G401 (cell line): ENCODE results near the gene FLRT3. TPM values are rescaled to one million over a fixed set of nuclear protein-coding genes. Genes with fewer than 3 reads are reported as not detected.

Source experiments
- DNase-seq: peaks from one replicate; pipeline ENCODE4 v3.0.0-alpha.2; 2015; ENCODE audit warnings: low spot score
- in situ Hi-C: cut with HindIII; loops from 2 replicates; pipeline ENCODE4 v1.10.0; 2016; ENCODE audit warnings: low sequenced_read_pairs, mixed read lengths
- total RNA-seq: library from RNA; depleted of rRNA; stranded (reverse); fragments of >200 nt; shearing (Covaris generic); gene quantifications from 2 replicates; pipeline ENCODE4 v1.2.3, GENCODE V29; 2014

FLRT3 gene
- total RNA-seq, 1 experiment from 2014 or later: not detected

DNA sequence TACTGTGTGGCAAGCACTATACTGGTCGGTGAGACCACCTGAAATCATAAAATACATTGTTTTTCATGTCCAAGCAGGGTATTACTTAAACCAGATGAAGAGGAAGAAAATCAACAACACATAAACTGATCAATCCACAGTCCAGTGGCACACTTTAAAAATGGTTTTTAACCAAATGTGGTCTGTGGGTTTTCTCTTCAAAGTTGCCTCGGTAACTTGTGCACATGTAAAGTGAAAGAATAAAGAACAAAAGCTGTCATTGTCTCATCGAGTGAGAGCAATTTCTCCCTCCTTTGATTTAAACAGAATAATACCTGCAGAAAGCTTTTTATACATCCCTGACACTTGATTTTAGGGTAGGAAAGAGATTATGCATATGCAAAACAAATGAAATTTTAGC is 3.7 kb downstream of the FLRT3 start:
- in situ Hi-C loops: no loop called here
- peak; percentile 45 for DNase-seq

DNA sequence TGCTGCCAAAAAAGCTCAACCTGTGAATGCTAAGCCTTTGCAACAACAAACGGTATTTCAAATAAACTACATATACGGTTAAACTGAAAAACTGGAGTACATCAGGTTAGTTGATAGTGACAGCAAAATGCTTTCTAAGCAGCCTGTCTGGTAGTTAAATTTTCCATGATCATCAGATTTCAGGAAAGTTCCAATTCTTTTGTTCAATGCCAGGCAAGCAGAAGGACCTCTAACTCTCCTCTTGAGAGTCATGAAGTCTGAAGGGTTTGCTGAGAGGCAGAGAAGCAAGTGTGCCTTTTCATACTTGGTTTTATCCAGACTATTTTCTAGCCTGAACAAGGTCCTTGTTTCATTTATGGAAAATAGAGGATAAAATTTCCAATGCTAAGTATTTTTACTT is 4.5 kb downstream of the FLRT3 start:
- in situ Hi-C loops: no loop called here
- peak; percentile 67 for DNase-seq

DNA sequence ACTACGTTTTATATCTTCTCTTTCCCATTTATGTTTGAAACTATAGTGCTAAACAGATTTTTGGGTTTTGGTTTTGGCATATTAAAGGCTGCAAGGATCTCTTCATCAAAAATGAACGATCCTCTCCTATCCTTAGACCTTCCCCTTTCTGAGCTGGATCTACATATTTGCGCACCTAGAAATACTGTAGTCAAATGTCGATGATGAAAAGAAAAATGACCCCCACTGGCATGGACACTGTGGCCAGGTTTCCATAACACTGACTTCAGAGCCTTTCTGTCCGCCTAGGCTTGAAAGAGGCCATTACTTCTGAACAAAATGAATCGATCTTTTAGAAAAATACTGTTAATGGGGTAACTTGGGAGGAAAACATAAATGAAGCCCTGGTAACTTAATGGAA is 5.8 kb downstream of the FLRT3 start:
- in situ Hi-C loops: no loop called here
- peak; percentile 83 for DNase-seq

DNA sequence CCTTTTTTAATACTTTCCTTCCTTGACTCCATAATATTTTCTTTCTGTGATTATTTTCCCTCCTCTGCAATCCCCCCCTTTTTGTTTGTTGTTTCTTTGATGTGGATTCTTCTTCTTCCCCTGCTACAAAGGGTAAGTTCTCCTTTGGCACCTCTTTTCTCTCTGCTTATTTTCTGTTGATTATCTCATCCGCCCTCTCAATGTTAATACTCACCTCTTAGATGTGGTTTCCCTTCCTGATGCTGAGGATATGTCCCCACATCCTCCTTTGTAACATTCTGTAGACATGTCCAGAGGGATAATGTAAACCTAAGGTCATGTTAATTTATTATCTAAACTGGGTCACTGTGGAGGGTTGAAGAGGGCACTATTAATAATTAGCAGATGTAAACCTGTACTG is 17.7 kb downstream of the FLRT3 start:
- DNase-seq: no peak
- in situ Hi-C loops: no loop called here

DNA sequence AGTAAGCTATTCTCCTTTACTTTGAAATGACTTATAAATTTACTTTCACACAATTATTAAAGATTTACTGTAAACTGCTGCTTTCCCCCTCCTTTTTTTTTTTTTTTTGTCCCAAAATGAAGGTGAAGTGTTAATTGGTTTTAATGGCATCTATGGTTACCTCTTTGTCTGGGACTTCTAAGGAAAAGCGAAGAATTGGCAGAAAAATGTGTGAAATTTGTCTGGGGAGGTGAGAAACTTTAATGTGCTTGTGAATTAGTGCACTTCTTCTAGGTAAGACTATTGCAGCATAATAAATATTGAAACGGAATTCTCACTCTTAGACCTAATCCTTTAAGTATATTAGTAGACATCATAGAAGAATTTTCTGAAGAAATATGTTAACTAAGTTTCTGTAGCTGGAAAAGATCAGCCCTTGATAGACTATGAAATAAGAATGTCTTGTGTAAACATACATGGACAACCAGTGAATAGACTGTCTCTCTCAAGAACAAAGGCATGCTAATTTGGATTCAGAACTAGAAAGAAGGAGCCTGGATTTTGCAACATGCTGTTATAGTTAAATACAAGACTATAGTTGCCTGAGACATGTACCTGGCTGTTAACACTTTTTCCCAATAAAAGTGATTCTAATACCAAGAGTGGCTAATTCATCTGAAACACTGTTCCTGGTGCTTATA is 23.9 kb downstream of the FLRT3 start:
- DNase-seq: no peak
- in situ Hi-C loops: no loop called here

DNA sequence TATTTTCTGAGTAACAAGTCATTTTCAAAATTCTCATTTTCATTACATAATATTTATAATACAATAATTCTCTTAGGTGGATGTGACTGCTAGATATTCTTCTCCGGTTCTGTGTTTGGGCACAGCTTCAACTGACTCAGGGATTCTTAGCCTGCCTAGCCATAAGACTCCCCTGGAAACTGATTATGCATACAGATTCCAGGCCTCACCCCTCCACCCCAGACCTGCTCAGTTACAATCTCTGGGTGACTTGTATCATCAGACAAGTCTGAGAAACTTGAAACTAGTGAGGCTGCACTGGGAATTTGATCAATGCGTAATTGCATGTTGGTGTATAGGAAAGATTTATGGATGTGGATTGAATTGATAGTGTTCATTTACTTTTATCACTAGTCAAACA is 25.4 kb downstream of the FLRT3 start:
- in situ Hi-C loops: no loop called here
- DNase-seq: no peak

DNA sequence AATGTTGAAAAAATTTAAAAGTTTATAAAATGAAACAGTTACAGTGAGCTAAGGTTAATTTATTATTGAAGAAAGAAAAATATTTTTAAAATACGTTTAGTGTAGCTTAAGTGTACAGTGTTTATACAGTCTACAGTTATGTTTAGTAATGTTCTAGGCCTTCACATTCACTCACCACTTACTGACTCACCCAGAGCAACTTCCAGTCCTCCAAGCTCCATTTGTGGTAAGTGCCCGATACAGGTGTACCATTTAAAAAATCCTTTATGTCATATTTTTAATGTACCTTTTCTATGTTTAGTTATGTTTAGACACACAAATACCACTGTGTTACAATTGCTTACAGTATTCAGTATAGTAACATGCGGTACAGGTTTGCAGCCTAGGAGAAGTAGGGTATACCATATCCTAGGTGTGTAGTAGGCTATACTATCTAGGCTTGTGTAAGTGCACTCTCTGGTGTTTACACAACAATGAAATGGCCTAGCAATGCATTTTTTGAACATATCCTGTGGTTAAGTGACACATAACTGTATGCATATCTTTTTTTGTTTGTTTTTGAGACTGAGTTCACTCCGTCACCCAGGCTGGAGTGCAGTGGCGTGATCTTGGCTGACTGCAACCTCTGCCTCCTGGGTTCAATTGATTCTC is 26.3 kb downstream of the FLRT3 start:
- DNase-seq: no peak
- in situ Hi-C loops: no loop called here

DNA sequence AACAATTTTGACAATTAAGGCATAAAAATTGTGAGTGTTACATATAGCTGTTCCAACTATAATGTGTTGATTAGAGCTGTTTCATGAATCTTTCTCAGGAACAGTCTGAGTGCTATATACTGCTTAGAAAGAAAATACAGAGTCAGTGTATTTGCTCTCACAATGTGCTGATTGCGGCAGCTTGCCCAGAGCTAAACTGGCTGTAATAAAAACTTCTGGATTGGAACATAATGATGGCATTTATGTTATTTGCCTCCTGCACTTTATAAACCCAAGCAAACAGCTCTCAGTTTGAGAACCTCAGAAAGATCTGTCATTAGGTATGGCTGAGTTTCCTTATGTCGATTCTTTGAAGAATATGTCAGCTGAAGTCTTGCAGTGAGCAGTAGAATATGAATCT is 29.5 kb downstream of the FLRT3 start:
- DNase-seq: no peak
- in situ Hi-C loops: no loop called here

DNA sequence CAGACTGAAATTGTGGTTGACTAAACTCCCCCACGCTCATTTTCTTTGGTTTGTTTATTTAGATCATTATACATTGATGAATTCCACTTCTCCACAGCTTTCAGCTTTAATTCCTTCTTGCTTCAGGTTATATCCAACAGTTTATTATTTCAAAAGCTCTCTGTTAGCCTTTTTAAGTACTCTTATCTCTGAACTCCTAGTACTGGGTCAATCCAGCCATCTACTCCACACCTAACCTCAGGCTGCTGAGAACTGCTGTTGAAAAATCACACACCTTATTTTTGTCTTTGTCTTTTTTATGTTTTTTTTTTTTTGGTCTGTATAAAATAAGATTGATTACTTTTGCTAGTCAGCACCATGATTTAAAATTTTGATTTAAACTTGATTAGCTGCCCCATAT is 32.9 kb downstream of the FLRT3 start:
- DNase-seq: no peak
- in situ Hi-C loops: no loop called here

DNA sequence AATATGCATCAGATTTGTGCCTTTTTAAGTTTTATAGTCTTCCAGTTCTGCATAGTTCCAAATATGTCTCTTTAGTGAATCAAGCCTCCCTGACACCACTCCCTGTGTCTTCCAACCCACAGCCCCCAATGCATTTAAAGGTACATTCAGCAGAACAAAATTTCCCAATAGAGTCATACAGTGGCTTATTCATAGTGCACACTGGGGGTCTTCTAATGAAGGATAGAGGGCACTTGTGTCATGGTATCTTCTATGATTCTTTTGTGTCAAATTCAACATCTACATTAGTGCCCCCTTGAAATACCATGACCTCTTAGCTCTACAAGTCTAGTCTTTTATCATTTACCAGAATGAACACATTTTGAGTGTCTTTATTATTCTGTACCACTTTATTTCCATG is 33.8 kb downstream of the FLRT3 start:
- in situ Hi-C loops: no loop called here
- no peak for DNase-seq

DNA sequence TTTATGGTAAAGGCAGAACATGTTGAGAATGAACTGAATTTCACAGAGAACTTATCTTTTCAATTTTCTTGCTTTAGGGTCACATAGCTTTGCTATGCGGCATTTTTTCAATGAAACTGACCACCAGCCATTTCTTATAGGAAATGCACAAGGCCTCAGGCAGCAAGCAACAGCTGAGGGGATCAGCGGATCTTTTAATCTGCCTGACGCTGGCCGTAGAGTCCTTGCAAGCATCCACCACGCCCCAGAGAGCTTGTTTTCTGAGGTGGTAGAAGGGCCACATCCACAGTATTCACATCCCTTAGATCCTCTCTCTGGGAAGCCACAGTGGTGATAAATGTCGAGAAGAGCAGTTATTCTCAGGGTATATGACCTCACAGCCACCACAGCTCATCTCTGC is 34.3 kb downstream of the FLRT3 start:
- in situ Hi-C loops: no loop called here
- DNase-seq: no peak

DNA sequence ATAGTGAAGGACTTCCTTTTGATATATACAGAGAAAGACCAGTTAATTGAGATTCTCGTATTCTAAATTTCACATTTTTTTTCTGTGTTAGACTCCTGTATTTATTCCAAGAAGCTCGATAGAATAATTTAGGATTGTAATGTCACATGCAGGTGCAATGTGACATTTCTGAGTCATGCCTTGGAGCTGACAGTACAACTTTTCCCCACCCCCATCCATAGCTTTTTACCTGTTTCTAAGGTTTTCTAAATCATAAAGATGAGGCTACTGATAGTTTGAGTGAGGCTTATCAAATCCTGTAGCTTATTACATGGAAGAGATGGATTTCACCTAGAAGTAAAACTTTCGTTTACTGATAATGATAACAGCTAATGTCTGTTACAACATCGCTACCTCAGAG is 37.6 kb downstream of the FLRT3 start:
- no peak for DNase-seq
- in situ Hi-C loops: no loop called here

DNA sequence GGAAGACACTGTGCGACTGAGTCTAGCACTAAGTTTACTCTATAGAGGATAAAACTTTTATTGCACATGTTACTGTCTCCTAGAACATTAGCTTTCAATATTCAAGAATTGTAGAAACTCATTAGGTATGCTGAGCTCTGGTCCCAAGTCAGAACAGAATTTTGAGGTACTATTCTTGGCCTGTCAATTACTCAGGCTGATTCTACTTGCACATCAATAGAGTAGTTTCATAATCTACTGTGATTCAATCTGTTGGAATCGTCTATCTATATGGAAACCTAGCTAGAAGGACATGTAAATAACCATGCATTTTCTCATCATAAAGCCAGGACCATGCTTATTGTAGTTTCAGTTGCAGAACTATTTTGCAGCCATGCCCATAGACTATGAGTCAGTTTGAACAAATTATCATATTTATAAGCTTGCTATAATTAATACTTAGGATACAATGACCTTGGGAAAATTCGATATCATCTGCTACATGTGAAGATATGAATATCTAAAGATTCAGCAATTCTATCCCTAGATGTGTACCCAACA is 41.6 kb downstream of the FLRT3 start:
- in situ Hi-C loops: no loop called here

DNA sequence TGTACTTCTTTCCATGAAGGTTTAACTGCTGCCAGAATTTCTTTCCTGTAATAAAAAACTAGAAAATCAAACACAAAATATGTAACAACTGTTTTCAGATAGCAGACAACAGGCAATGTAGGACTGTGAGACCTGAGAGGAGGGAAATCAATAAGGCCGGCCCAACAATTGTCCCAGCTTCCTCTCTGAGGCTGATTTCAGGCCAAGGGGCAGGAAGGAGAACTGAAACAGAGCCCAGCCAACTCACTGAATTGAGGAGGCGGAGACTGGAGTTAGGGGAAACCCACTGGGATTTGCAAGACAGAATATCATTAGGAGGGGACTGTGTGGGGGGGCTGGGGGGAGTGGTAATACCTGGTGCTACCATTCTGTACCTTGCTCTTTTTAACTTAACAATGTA is 42.2 kb downstream of the FLRT3 start:
- in situ Hi-C loops: no loop called here
- no peak for DNase-seq

More for the DNA sequence above, 41.6 kb downstream of the FLRT3 start:
- DNase-seq: no peak

DNA sequence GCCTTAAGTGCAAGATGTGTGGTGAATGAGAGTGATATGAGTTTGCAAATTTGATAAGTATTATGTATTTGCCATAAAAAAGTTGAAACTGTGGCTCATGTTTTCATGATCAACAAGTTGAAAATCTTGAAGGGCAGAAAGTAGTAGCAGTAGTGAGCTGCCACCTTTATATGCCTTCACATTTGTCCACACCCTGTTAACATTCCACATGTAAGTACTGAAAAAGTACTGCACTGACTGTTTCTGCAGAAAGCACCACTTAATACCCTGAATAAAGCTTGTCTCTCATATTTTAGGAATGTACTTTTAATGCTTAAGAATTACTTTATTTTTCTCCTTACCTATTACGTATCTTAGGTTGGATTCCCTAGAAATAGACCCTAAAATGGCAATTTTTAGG is 45.9 kb downstream of the FLRT3 start:
- no peak for DNase-seq
- in situ Hi-C loops: no loop called here

DNA sequence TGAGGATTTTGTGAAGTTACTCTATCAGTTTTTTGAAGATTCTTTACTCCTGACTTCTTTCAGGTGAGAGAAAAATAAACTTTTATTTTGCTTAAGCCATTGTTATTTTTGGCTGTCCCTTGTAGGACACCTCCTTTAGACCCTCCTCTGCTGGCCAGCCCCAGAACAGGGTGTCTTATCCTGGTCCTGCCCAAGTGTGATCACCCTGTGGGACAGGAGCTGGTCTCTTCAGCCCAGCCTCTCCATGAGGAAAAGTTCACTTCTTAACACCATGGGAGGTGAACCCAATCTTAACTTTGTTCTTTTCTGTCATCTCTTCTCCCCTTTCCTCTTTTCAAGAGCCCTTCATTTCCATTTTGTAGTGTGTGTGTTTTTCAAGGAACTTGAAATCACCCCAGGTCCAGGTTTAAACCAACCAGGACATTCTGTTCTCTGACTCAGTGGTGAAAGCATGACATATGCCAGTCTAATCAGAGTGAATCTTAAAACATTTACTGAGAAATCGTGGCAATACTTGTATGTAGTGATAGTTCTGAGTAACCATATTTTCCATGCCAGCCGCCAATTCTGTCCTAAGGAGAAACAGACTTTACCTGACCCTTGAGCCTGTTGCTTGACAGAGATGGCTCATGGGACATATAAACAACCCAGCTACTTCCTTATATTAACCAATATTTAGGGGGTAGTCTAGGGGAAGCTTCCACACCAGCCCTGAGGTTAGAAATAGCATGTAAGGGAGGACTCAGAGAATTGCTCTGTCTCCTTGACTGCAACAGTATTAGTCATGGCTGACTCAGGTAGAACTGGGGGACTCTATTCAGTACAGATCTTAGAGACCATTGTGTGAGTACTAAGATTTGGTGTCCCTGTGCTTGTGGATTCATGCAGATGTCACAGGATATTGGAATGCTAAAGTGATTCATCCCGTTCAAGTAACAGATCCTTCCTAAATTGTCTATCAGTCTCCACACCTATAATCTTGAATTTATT is 48.8 kb downstream of the FLRT3 start:
- no peak for DNase-seq

DNA sequence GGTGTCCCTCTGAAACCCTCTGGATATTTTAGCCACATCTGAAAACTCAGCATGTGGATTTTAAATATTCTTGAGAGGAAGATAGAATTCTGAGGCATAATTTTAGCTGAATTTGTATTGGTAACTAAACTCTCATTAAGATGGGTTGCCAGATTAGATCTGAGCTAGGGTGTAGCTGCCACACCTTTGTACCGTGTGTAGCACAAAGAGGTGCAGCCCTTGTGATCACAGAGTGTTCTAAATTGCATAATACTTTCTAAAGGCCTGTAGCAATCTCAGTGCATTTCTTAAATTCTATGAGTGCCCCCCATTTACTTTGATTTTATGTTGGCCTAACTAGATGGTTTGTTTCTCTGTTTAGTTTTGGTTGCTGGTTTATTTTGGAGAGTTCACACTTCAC is 53.0 kb downstream of the FLRT3 start:
- no peak for DNase-seq
- in situ Hi-C loops: no loop called here

More for the DNA sequence above, 48.8 kb downstream of the FLRT3 start:
- in situ Hi-C loops: no loop called here

DNA sequence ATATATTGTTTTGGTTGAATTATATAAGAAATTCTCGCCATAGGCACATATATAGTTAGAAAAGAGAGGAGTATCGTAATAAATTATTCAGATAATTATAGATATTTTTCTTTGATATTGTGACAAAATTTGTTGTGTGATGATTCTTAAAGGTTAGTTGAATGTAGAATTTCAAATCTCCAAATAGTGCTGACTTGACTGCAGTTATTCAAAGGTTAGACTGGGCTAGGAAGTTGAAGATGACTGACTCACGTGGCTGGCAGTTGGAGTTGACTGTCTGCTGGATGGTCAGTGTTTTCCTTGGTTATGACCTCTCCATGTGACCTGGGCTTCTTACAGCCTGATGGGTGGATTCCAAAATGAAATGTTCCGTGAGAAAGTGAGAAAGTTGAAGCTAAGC is 55.3 kb downstream of the FLRT3 start:
- in situ Hi-C loops: no loop called here
- DNase-seq: no peak
